Suprapubic skin (tissue), 4 donors: Measurements from ENCODE around the gene FRY. TPM values are rescaled to one million over a fixed set of nuclear protein-coding genes. Genes with fewer than 3 reads are reported as not detected.

Experiments used
- DNase-seq, 2 donors: peaks; one replicate each; pipeline ENCODE4 v3.0.0-alpha.2; 2019; ENCODE audit warnings: low spot score in 2 of 2
- H3K27ac ChIP-seq: fragments of 200-600 bp; sonication (generic); one replicate; pipeline ENCODE4 v1.5.1; 2019
- H3K27me3 ChIP-seq: fragments of 200-600 bp; sonication (generic); one replicate; pipeline ENCODE4 v1.5.1; 2019
- H3K36me3 ChIP-seq: fragments of 200-600 bp; sonication (generic); one replicate; pipeline ENCODE4 v1.5.1; 2019
- H3K4me1 ChIP-seq: fragments of 200-600 bp; sonication (generic); one replicate; pipeline ENCODE4 v1.5.1; 2019
- H3K4me3 ChIP-seq: fragments of 200-600 bp; sonication (generic); one replicate; pipeline ENCODE4 v1.5.1; 2019; ENCODE audit warnings: mild to moderate bottlenecking
- H3K9me3 ChIP-seq: fragments of 200-600 bp; sonication (generic); one replicate; pipeline ENCODE4 v1.5.1; 2019
- EP300 ChIP-seq: sonication (generic); formaldehyde crosslinking; IDR thresholded peaks from one replicate; pipeline ENCODE4 v1.6.1; 2017; ENCODE audit warnings: antibody characterized with exemption
- POLR2A ChIP-seq, 2 donors: fragments of 450-650 bp; IDR thresholded peaks; one replicate each; pipeline ENCODE4 v1.6.1; 2017; ENCODE audit warnings: antibody characterized with exemption in 2 of 2, mild to moderate bottlenecking in 2 of 2, moderate library complexity in 2 of 2
- POLR2AphosphoS5 ChIP-seq, 3 donors: sonication (generic); formaldehyde crosslinking; IDR thresholded peaks; one replicate each; pipeline ENCODE4 v1.6.1; 2017; ENCODE audit warnings: antibody characterized with exemption in 3 of 3
- WGBS: methylation state at CpG from one replicate; pipeline ENCODE4 v1.1.5; 2018; 5-methylcytosine and 5-hydroxymethylcytosine counted together
- total RNA-seq, 4 donors: library from RNA; depleted of rRNA; stranded (reverse); fragments of >200 nt; gene quantifications; one replicate each; pipeline ENCODE4 v1.1.0, GENCODE V29; 2016
- TF ChIP-seq, protein P1 (sequence below), 2 donors: fragments of 200-600 bp in 1 of 2; fragments of 450-650 bp in 1 of 2; sonication (generic) in 1 of 2; IDR thresholded peaks; one replicate each; pipeline ENCODE4 v1.5.1; 2016 to 2019; ENCODE audit warnings: antibody characterized with exemption in 2 of 2, mild to moderate bottlenecking in 1 of 2, moderate library complexity in 1 of 2

FRY gene
- total RNA-seq, 4 donors from 2014 or later = 22.5 to 39.6 (median 26.8) TPM

- WGBS = 75% methylated on average over 5 of the region's 5 CpGs
- Histone ChIP-seq H3K9me3 (no peaks in the 10 kb centered on the region), H3K27ac (no peak overlapping the region), H3K27me3 (no peaks in the 10 kb centered on the region), H3K36me3 (no peaks in the 10 kb centered on the region), H3K4me3 (no peak overlapping the region), H3K4me1 (no peaks in the 10 kb centered on the region)
- TF ChIP-seq EP300 = no peak
- TF ChIP-seq, protein P1, sequence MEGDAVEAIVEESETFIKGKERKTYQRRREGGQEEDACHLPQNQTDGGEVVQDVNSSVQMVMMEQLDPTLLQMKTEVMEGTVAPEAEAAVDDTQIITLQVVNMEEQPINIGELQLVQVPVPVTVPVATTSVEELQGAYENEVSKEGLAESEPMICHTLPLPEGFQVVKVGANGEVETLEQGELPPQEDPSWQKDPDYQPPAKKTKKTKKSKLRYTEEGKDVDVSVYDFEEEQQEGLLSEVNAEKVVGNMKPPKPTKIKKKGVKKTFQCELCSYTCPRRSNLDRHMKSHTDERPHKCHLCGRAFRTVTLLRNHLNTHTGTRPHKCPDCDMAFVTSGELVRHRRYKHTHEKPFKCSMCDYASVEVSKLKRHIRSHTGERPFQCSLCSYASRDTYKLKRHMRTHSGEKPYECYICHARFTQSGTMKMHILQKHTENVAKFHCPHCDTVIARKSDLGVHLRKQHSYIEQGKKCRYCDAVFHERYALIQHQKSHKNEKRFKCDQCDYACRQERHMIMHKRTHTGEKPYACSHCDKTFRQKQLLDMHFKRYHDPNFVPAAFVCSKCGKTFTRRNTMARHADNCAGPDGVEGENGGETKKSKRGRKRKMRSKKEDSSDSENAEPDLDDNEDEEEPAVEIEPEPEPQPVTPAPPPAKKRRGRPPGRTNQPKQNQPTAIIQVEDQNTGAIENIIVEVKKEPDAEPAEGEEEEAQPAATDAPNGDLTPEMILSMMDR (IDR thresholded peaks at IDR 0.05) = no peak
- TF ChIP-seq POLR2A (IDR thresholded peaks at IDR 0.05) = no peak
- no peak for TF ChIP-seq POLR2AphosphoS5 (IDR thresholded peaks at IDR 0.05)
- no peak for DNase-seq
These were observed 22.2 kb upstream of the FRY start for GRCh38 chr13:32009362-32009761.

GRCh38 chr13:32010136-32010535 is 21.4 kb upstream of the FRY start:
- Histone ChIP-seq H3K9me3 (no peaks in the 10 kb centered on the region), H3K27ac (no peak overlapping the region), H3K27me3 (no peaks in the 10 kb centered on the region), H3K4me1 (no peaks in the 10 kb centered on the region), H3K4me3 (no peak overlapping the region), H3K36me3 (no peaks in the 10 kb centered on the region)
- no peak for DNase-seq
- TF ChIP-seq POLR2AphosphoS5 (IDR thresholded peaks at IDR 0.05) (no peak), EP300 (no peak)
- WGBS = 57% methylated on average over 3 of the region's 3 CpGs

GRCh38 chr13:32011971-32012370 is 19.6 kb upstream of the FRY start:
- no peak for TF ChIP-seq EP300
- no peak for TF ChIP-seq POLR2A (IDR thresholded peaks at IDR 0.05)
- TF ChIP-seq, protein P1 (IDR thresholded peaks at IDR 0.05) = no peak
- TF ChIP-seq POLR2AphosphoS5 (IDR thresholded peaks at IDR 0.05) = no peak
- Histone ChIP-seq H3K4me1 (no peaks in the 10 kb centered on the region), H3K9me3 (no peaks in the 10 kb centered on the region), H3K27me3 (no peaks in the 10 kb centered on the region), H3K27ac (no peak overlapping the region), H3K4me3 (no peak overlapping the region), H3K36me3 (no peaks in the 10 kb centered on the region)
- DNase-seq = no peak

- TF ChIP-seq POLR2AphosphoS5 (IDR thresholded peaks at IDR 0.05) (no peak), POLR2A (IDR thresholded peaks at IDR 0.05) (no peak), EP300 (no peak)
- TF ChIP-seq, protein P1 (IDR thresholded peaks at IDR 0.05) = no peak
- DNase-seq = no peak
- Histone ChIP-seq H3K27me3 (no peaks in the 10 kb centered on the region), H3K4me3 (no peak overlapping the region), H3K27ac (no peak overlapping the region), H3K4me1 (no peaks in the 10 kb centered on the region), H3K9me3 (no peaks in the 10 kb centered on the region), H3K36me3 (no peaks in the 10 kb centered on the region)
- 93% methylated on average over 6 of the region's 6 CpGs for WGBS
These were observed 18.4 kb upstream of the FRY start for GRCh38 chr13:32013181-32013580.

DNA sequence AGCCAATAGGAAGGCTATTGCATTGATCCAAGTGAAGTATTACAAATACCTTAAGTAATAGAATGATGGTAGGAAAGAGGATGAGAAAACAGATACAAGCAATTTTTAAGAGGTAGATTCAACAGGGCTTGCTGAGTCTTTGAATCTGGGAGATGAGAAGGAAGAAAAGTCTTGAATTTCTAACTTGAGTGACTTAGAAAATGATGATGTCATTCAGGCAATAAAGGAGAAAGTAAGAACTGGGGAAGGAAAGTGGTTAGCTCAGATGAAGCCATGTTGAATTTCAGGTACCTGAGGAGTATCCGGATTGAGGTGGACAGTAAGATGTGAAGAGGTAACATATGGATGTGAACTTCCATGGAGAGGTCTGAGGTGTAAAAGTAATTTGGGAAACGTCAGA is 15.5 kb upstream of the FRY start:
- 90% methylated on average over 2 of the region's 2 CpGs for WGBS
- no peak for TF ChIP-seq POLR2A (IDR thresholded peaks at IDR 0.05)
- no peak for TF ChIP-seq POLR2AphosphoS5 (IDR thresholded peaks at IDR 0.05)
- TF ChIP-seq EP300 = no peak
- TF ChIP-seq, protein P1 (IDR thresholded peaks at IDR 0.05) = no peak
- Histone ChIP-seq H3K4me3 (no peak overlapping the region), H3K27me3 (no peaks in the 10 kb centered on the region), H3K4me1 (no peaks in the 10 kb centered on the region), H3K9me3 (no peaks in the 10 kb centered on the region), H3K36me3 (no peaks in the 10 kb centered on the region), H3K27ac (no peak overlapping the region)
- DNase-seq = no peak

- H3K27me3 ChIP-seq = no peaks in the 10 kb centered on the region
- no peak overlapping the region for H3K4me3 ChIP-seq
- no peak for TF ChIP-seq EP300
- no peak for TF ChIP-seq POLR2AphosphoS5 (IDR thresholded peaks at IDR 0.05)
- no peak for TF ChIP-seq POLR2A (IDR thresholded peaks at IDR 0.05)
- TF ChIP-seq, protein P1 (IDR thresholded peaks at IDR 0.05) = no peak
- H3K4me1 ChIP-seq = no peaks in the 10 kb centered on the region
- no peak overlapping the region for H3K27ac ChIP-seq
- H3K9me3 ChIP-seq = no peaks in the 10 kb centered on the region
- WGBS = 88% methylated on average over 4 of the region's 4 CpGs
- DNase-seq = no peak
- H3K36me3 ChIP-seq = no peaks in the 10 kb centered on the region
These were observed 14.9 kb upstream of the FRY start for GRCh38 chr13:32016631-32017030.
